HG02938 (cell line): ENCODE results near the gene METTL13.

ENCODE experiments used
- ATAC-seq: cut with Tn5 transposase; IDR thresholded peaks from one replicate; pipeline ENCODE4 v1.9.1; 2021; ENCODE audit warnings: mild to moderate bottlenecking, moderate library complexity; ENCODE audit not compliant: unreplicated experiment

METTL13 gene

GRCh38 chr1:171801487-171801891, 20.0 kb downstream of the METTL13 start:
- ATAC-seq: no peak

- ATAC-seq: no peak
These were observed 20.7 kb downstream of the METTL13 start for GRCh38 chr1:171802207-171802606.

- no peak for ATAC-seq
These were observed 21.6 kb downstream of the METTL13 start for GRCh38 chr1:171803045-171803444.

DNA sequence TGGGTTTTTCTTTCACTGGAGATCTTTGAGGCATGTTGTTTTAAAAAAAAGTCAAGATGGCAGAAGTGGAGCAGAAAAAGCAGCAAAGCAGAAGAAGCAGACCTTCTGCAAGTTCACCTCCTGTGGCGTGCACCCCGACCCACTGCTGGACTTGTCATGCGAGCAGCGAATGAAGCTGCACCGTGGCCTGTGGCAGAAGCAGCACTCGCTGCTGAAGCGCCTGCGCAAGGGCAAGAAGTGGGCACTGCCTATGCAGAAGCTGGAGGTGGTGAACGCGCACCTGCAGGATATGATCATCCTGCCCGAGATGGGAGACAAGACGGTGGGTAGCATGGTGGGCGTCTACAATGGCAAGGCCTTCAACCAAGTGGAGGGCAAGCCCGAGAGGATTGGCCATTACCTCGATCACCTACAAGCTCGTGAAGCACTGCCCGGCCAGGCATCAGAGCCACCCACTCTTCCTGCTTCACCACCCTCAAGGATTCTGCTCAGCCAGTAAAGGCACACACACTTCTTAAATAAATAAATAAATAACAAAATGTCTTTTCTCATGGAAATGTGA, 22.1 kb downstream of the METTL13 start:
- no peak for ATAC-seq

- peak; percentile 60 for ATAC-seq
These were observed 24.1 kb downstream of the METTL13 start for GRCh38 chr1:171805395-171806115.

DNA sequence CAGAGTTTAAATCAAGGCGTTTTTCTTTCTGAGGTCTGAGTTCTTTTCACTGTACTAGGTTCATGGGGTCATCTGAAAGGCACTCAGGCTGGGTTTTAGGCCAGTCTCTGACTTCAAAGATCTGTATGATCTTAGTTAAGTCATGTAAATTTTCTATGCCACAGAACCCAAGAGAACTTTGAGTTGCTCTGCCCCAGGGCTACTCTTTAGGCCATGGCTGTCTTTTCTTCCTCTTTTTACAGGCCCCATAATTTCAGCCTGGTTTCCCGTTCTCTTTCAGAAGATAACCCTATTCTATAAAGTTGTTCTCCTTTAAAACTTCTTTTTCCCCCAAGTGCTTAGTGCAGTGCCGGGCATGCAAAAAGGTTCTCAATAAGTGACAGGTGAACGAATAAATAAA, 26.1 kb downstream of the METTL13 start:
- ATAC-seq: no peak

GRCh38 chr1:171809834-171810233, 28.4 kb downstream of the METTL13 start:
- ATAC-seq: no peak

- no peak for ATAC-seq
These were observed 30.2 kb downstream of the METTL13 start for GRCh38 chr1:171811672-171812071.

DNA sequence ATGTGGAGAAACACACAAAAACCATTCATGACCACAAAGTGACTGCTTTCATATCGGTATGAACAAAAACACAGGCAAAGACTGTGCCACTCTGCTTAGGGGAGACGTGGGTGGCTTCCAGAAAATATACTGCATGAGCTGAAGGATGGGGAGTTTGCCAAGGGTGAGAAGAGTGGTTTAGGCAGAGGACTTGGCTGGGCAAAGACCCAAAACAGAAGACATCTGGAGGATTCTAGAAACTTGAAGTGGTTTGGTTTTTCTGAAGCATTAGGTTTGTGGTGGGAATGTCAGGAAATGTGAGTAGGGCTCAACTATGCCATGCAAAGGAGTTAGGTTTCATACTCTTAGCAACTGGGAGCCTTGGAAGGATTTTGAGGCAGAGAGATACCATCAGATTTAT, 33.2 kb downstream of the METTL13 start:
- ATAC-seq: no peak

DNA sequence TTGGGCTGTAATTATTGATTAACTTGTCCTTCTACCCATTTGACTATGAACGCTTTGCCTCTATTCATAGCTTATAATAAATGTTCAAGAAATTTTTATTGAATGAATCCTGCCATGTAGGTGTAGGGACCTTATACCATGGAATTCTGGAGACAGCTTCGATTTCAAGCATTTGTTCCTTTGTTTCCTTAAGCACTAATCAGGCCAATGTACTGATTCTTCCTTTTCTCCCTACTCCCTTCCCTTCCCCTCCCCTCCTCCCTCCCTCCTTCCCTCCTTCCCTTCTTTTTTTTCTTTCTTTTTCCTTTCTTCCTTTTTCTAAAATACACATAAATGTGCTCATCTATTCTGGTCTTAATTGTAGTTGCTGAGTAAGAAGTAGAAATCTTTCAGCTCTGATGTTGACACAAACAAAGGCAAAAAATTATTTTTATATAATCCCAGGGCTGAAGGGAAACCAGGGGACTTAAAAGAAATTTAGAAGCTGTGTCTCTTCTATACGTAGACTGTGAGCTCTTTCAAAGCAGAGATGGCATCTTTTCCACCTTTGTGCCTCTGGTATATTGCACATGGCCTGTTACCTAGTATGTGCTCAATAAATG, 34.9 kb downstream of the METTL13 start:
- no peak for ATAC-seq

DNA sequence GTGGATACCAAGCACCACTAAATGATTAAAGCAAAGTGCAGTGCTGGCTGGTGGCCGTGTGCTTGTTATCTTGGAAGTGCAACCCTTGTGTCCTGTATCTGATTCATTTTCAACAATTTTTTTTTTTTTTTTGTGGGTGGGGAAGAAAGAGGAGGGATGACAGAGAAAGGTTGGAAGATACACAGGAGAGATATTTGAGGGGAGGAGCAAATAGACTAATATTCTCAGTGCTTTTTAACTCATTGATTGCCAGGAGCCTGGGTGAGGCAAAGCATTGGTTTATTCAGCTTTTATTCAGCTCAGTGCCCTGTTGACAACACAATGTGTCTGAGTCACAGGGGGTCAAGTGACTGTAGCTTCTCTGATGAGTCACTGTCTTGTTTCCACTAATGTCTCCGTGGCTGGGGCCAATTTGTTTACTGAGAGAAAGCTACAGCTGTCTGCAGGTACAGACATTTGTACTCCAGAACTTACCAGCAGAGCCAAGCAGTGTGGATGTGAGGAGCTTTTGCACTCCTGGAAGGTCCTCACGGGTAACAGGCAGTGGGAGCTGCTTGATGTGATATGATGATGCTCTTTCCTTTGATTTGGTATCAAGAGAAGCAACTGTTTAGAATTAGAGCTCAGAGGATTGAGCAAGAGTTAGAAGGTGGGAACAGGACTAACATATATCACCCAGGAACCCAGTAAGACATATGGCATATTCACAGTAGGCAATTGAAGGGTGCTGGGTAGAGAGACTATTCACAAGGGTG, 36.2 kb downstream of the METTL13 start:
- ATAC-seq: no peak

- ATAC-seq: no peak
These were observed 38.5 kb downstream of the METTL13 start for GRCh38 chr1:171819946-171820345.

DNA sequence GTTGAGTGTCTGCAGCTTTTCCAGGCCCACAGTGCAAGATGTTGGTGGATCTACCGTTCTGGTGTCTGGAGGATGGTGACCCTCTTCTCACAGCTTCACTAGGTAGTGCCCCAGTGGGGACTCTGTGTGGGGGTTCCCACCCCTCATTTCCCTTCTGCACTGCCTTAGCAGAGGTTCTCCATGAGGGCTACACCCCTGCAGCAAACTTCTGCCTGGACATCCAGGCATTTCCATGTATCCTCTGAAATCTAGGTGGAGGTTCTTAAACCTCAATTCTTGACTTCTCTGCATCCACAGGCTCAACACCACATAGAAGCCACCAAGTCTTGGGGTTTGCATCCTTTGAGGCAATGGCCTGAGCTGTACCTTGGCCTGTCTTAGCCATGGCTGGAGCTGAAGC, 45.5 kb downstream of the METTL13 start:
- ATAC-seq: no peak

GRCh38 chr1:171828794-171829193, 47.3 kb downstream of the METTL13 start:
- no peak for ATAC-seq

GRCh38 chr1:171833091-171833825, 51.8 kb downstream of the METTL13 start:
- no peak for ATAC-seq

- no peak for ATAC-seq
These were observed 53.4 kb downstream of the METTL13 start for GRCh38 chr1:171834821-171835220.

- no peak for ATAC-seq
These were observed 54.4 kb downstream of the METTL13 start for GRCh38 chr1:171835891-171836290.

GRCh38 chr1:171841050-171841910, 59.8 kb downstream of the METTL13 start, which contains the start of gene DNM3:
Gene DNM3 (plus strand): TSS chr1:171841498. CDS start chr1:171841657, 159 bp downstream.
- peak; percentile 85 for ATAC-seq

GRCh38 chr1:171841931-171842761, 60.7 kb downstream of the METTL13 start:
- ATAC-seq: no peak
